IMR-90 (cell line): Measurements from ENCODE around the gene TNFRSF13B. TPM values are rescaled to one million over a fixed set of nuclear protein-coding genes. Genes with fewer than 3 reads are reported as not detected.

Source experiments
- ATAC-seq: fragments of 200-7000 bp; cut with Tn5 transposase; 2 replicates; pipeline ENCODE4 v1.9.1; 2020; ENCODE audit warnings: low read depth, mild to moderate bottlenecking, moderate library complexity
- BruUV-seq: library from RNA; stranded (reverse); fragments of 400-500 nt; replicated peaks from 2 replicates; lab custom pipeline; 2021; lab: Mats Ljungman, UMichigan
- CTCF ChIA-PET: fragments of 300-600 bp; formaldehyde crosslinking; extraction: SDS; loops from one replicate; lab custom pipeline; 2021; ENCODE audit warnings: antibody characterized with exemption; lab: Yijun Ruan, JAX
- POLR2A ChIA-PET: fragments of 300-600 bp; sonication (Branson Sonifier 250); formaldehyde crosslinking; loops from one replicate; lab custom pipeline; 2022; ENCODE audit warnings: antibody characterized with exemption; ENCODE audit not compliant: unreplicated experiment; lab: Charles Lee
- DNase-seq: peaks from one replicate; pipeline ENCODE4 v3.0.0; 2013
- H2AFZ ChIP-seq: replicated peaks from 2 replicates; pipeline ENCODE3; 2013; ENCODE audit warnings: low read length, mild to moderate bottlenecking; ENCODE audit not compliant: poor library complexity
- H2AK5ac ChIP-seq: 2 replicates; pipeline ENCODE4 v1.6.1; 2013; ENCODE audit warnings: low read depth, low read length, inconsistent platforms
- H2AK9ac ChIP-seq: replicated peaks from 2 replicates; pipeline ENCODE3; 2013; ENCODE audit warnings: mild to moderate bottlenecking, low read depth, low read length, moderate library complexity; ENCODE audit not compliant: poor library complexity
- H2BK120ac ChIP-seq: 2 replicates; pipeline ENCODE4 v1.6.1; 2013; ENCODE audit warnings: low read depth, low read length, inconsistent platforms
- H2BK15ac ChIP-seq: 3 replicates; pipeline ENCODE4 v1.6.1; 2013; ENCODE audit warnings: low read depth, low read length, inconsistent platforms
- H2BK20ac ChIP-seq: 2 replicates; pipeline ENCODE4 v1.6.1; 2013; ENCODE audit warnings: low read depth, mild to moderate bottlenecking, inconsistent platforms, low read length, moderate library complexity
- H2BK5ac ChIP-seq: 2 replicates; pipeline ENCODE4 v1.6.1; 2013; ENCODE audit warnings: mild to moderate bottlenecking, low read depth, low read length, inconsistent platforms; ENCODE audit not compliant: poor library complexity, severe bottlenecking
- H3K14ac ChIP-seq: replicated peaks from 2 replicates; pipeline ENCODE4 v1.6.1; 2013; ENCODE audit warnings: low read depth, low read length, inconsistent platforms
- H3K18ac ChIP-seq: 2 replicates; pipeline ENCODE4 v1.6.1; 2013; ENCODE audit warnings: low read depth, low read length, control low read depth
- H3K23ac ChIP-seq: 2 replicates; pipeline ENCODE4 v1.6.1; 2013; ENCODE audit warnings: low read depth, low read length, inconsistent platforms
- H3K27ac ChIP-seq: 2 replicates; pipeline ENCODE4 v1.5.1; 2013; ENCODE audit warnings: mild to moderate bottlenecking, control low read depth, low read length; ENCODE audit not compliant: insufficient read depth
- H3K27me3 ChIP-seq: 2 replicates; pipeline ENCODE4 v1.6.1; 2013; ENCODE audit warnings: low read length; ENCODE audit not compliant: control insufficient read depth, insufficient read depth
- H3K36me3 ChIP-seq: 2 replicates; pipeline ENCODE4 v1.6.1; 2013; ENCODE audit warnings: low read length, mixed read lengths; ENCODE audit not compliant: control insufficient read depth, insufficient read depth
- H3K4ac ChIP-seq: 2 replicates; pipeline ENCODE4 v1.6.1; 2013; ENCODE audit warnings: low read depth, low read length, inconsistent platforms
- H3K4me1 ChIP-seq: 2 replicates; pipeline ENCODE4 v1.6.1; 2013; ENCODE audit warnings: low read length, mixed read lengths; ENCODE audit not compliant: control insufficient read depth, insufficient read depth
- H3K4me2 ChIP-seq: 2 replicates; pipeline ENCODE4 v1.6.1; 2013; ENCODE audit warnings: low read depth, mild to moderate bottlenecking, control low read depth, low read length, moderate library complexity
- H3K4me3 ChIP-seq: 2 replicates; pipeline ENCODE4 v1.5.1; 2013; ENCODE audit warnings: low read depth, mild to moderate bottlenecking, control low read depth, low read length, moderate library complexity; ENCODE audit not compliant: insufficient read depth
- H3K56ac ChIP-seq: 2 replicates; pipeline ENCODE4 v1.6.1; 2013; ENCODE audit warnings: low read length, inconsistent platforms; ENCODE audit not compliant: insufficient read depth; ENCODE audit errors: extremely low read depth
- H3K79me1 ChIP-seq, 2 experiments: 2 replicates each; pipeline ENCODE4 v1.6.1; 2013; ENCODE audit warnings: low read length in 2 of 2, inconsistent platforms in 1 of 2, low read depth in 1 of 2
- H3K9ac ChIP-seq: 2 replicates; pipeline ENCODE4 v1.6.1; 2013; ENCODE audit warnings: low read depth, low read length, control low read depth
- H3K9me1 ChIP-seq: 2 replicates; pipeline ENCODE4 v1.6.1; 2013; ENCODE audit warnings: low read length, inconsistent platforms; ENCODE audit not compliant: insufficient read depth
- H3K9me3 ChIP-seq: 2 replicates; pipeline ENCODE4 v1.6.1; 2013; ENCODE audit warnings: low read length; ENCODE audit not compliant: control insufficient read depth, insufficient read depth
- H4K20me1 ChIP-seq: 2 replicates; pipeline ENCODE4 v1.6.1; 2013; ENCODE audit warnings: low read length, inconsistent platforms; ENCODE audit not compliant: insufficient read depth
- H4K5ac ChIP-seq: 2 replicates; pipeline ENCODE4 v1.6.1; 2013; ENCODE audit warnings: mild to moderate bottlenecking, low read depth, low read length, control low read depth
- H4K8ac ChIP-seq, 2 experiments: 2 replicates each; pipeline ENCODE4 v1.6.1; 2013; ENCODE audit warnings: low read depth in 2 of 2, low read length in 2 of 2, control low read depth in 1 of 2, inconsistent platforms in 1 of 2
- H4K91ac ChIP-seq: 2 replicates; pipeline ENCODE4 v1.6.1; 2013; ENCODE audit warnings: low read depth, low read length, inconsistent platforms; ENCODE audit not compliant: insufficient read depth
- BHLHE40 ChIP-seq: fragments of 150-350 bp; IDR thresholded peaks from 2 replicates; pipeline ENCODE4 v1.6.1; 2016; ENCODE audit warnings: mild to moderate bottlenecking, low read depth, low read length
- CEBPB ChIP-seq: IDR thresholded peaks from 2 replicates; pipeline ENCODE4 v1.6.1; 2012; ENCODE audit warnings: low read depth, low read length, improper control_type of control experiment
- CHD1 ChIP-seq: IDR thresholded peaks from 2 replicates; pipeline ENCODE4 v1.6.1; 2012; ENCODE audit warnings: low read depth, low read length, improper control_type of control experiment
- ELK1 ChIP-seq: fragments of 150-350 bp; IDR thresholded peaks from 2 replicates; pipeline ENCODE4 v1.6.1; 2016; ENCODE audit warnings: low read depth, mild to moderate bottlenecking, low read length, moderate library complexity, borderline replicate concordance
- FOS ChIP-seq: fragments of 150-350 bp; IDR thresholded peaks from 2 replicates; pipeline ENCODE4 v1.6.1; 2016; ENCODE audit warnings: low read depth, low read length
- MAFK ChIP-seq: IDR thresholded peaks from 2 replicates; pipeline ENCODE4 v1.6.1; 2012; ENCODE audit warnings: low read depth, low read length, improper control_type of control experiment
- MAZ ChIP-seq: IDR thresholded peaks from 2 replicates; pipeline ENCODE4 v1.6.1; 2012; ENCODE audit warnings: low read depth, mild to moderate bottlenecking, low read length, improper control_type of control experiment, moderate library complexity, borderline replicate concordance
- MXI1 ChIP-seq: IDR thresholded peaks from 2 replicates; pipeline ENCODE4 v1.6.1; 2012; ENCODE audit warnings: low read depth, mild to moderate bottlenecking, low read length, moderate library complexity, borderline replicate concordance
- NFE2L2 ChIP-seq: fragments of 150-350 bp; IDR thresholded peaks from 2 replicates; pipeline ENCODE4 v1.6.1; 2016; ENCODE audit warnings: low read depth, mild to moderate bottlenecking, low read length
- POLR2A ChIP-seq: IDR thresholded peaks from 2 replicates; pipeline ENCODE4 v1.6.1; 2012; ENCODE audit warnings: mild to moderate bottlenecking, low read depth, low read length
- RAD21 ChIP-seq: IDR thresholded peaks from 2 replicates; pipeline ENCODE4 v1.6.1; 2012; ENCODE audit warnings: low read length, improper control_type of control experiment
- RCOR1 ChIP-seq: IDR thresholded peaks from 2 replicates; pipeline ENCODE4 v1.6.1; 2012; ENCODE audit warnings: mild to moderate bottlenecking, low read length, improper control_type of control experiment; ENCODE audit not compliant: insufficient replicate concordance
- RFX5 ChIP-seq: IDR thresholded peaks from 2 replicates; pipeline ENCODE4 v1.8.0; 2012; ENCODE audit warnings: low read depth, mild to moderate bottlenecking, low read length, moderate library complexity
- SMC3 ChIP-seq: fragments of 150-350 bp; IDR thresholded peaks from 2 replicates; pipeline ENCODE4 v1.6.1; 2016; ENCODE audit warnings: low read depth, mild to moderate bottlenecking, antibody characterized with exemption, low read length, moderate library complexity
- WGBS, 2 experiments: methylation state at CpG; one replicate each; pipeline versions ENCODE4 v1.1.5 to v1.1.7; 2013; ENCODE audit warnings: missing lambda C conversion rate in 2 of 2; ENCODE audit not compliant: insufficient read length in 1 of 2; ENCODE audit errors: extremely low coverage in 2 of 2; 5-methylcytosine and 5-hydroxymethylcytosine counted together
- dilution Hi-C: fragments of 300-500 bp; cut with HindIII; formaldehyde crosslinking; loops from one replicate; pipeline ENCODE4 v1.14.3; 2018; ENCODE audit warnings: low sequenced_read_pairs; ENCODE audit not compliant: unreplicated experiment
- in situ Hi-C: fragments of 300-500 bp; cut with MboI; formaldehyde crosslinking; loops from 3 replicates; pipeline ENCODE4 v1.14.3; 2019; ENCODE audit warnings: low sequenced_read_pairs, inconsistent platforms, mixed read lengths
- intact Hi-C: fragments of 100-400 bp; cut with micrococcal nuclease; formaldehyde crosslinking; loops from 2 replicates; pipeline ENCODE4 v1.10.0; 2022
- polyA plus RNA-seq, 3 experiments: library from polyadenylated mRNA; depleted of rRNA; stranded (reverse); fragments of >200 nt; gene quantifications; 2 replicates each; pipeline ENCODE4 v1.2.3, GENCODE V29; 2012; ENCODE audit warnings: low replicate concordance in 1 of 3
- total RNA-seq: library from RNA; depleted of rRNA; stranded (reverse); fragments of >200 nt; gene quantifications from 2 replicates; pipeline ENCODE4 v1.2.3, GENCODE V29; 2012
- TF ChIP-seq, protein P1 (sequence below): conservative IDR thresholded peaks from 2 replicates; pipeline ENCODE4 v1.5.1; 2012; ENCODE audit warnings: mild to moderate bottlenecking, low read depth, low read length, improper control_type of control experiment

TNFRSF13B gene
- total and polyA plus RNA-seq, 2 of the 4 experiments (the other 2 are of a cell fraction), result not detected

- no peak overlapping the region for H2AK9ac ChIP-seq
- no peak overlapping the region for H2BK5ac ChIP-seq
- no peak overlapping the region for H3K18ac ChIP-seq
- H3K9me1 ChIP-seq, result no peaks in the 10 kb centered on the region
- no peak overlapping the region for H3K14ac ChIP-seq
- no peak overlapping the region for H3K56ac ChIP-seq
- dilution Hi-C loops (no loop called here), intact Hi-C loops (no loop called here), in situ Hi-C loops (no loop called here)
- no peaks in the 10 kb centered on the region for H3K9me3 ChIP-seq
- no peak overlapping the region for H4K91ac ChIP-seq
- H3K4me3 ChIP-seq, result no peak overlapping the region
- no peak for ATAC-seq
- H4K20me1 ChIP-seq, result no peaks in the 10 kb centered on the region
- no peak for DNase-seq
- TF ChIP-seq SMC3 (no peak), CEBPB (no peak), MXI1 (no peak), CHD1 (no peak), BHLHE40 (no peak), MAFK (no peak), RAD21 (no peak), RFX5 (no peak), POLR2A (no peak), NFE2L2 (no peak), MAZ (no peak), RCOR1 (no peak), ELK1 (no peak), FOS (no peak)
- TF ChIP-seq, protein P1, sequence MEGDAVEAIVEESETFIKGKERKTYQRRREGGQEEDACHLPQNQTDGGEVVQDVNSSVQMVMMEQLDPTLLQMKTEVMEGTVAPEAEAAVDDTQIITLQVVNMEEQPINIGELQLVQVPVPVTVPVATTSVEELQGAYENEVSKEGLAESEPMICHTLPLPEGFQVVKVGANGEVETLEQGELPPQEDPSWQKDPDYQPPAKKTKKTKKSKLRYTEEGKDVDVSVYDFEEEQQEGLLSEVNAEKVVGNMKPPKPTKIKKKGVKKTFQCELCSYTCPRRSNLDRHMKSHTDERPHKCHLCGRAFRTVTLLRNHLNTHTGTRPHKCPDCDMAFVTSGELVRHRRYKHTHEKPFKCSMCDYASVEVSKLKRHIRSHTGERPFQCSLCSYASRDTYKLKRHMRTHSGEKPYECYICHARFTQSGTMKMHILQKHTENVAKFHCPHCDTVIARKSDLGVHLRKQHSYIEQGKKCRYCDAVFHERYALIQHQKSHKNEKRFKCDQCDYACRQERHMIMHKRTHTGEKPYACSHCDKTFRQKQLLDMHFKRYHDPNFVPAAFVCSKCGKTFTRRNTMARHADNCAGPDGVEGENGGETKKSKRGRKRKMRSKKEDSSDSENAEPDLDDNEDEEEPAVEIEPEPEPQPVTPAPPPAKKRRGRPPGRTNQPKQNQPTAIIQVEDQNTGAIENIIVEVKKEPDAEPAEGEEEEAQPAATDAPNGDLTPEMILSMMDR, result no peak
- H3K79me1 ChIP-seq, result no peaks in the 10 kb centered on the region
- no CpG with 5 or more reads among the region's 6 CpGs for WGBS, 2 experiments
- no peak overlapping the region for H3K4ac ChIP-seq
- H3K4me1 ChIP-seq, result no peaks in the 10 kb centered on the region
- H3K27me3 ChIP-seq, result peaks cover 58% of the 10 kb centered on the region
- H4K8ac ChIP-seq, result no peak overlapping the region
- no peak overlapping the region for H3K27ac ChIP-seq
- no peak overlapping the region for H3K23ac ChIP-seq
- BruUV-seq, result no TSS peak
- no peaks in the 10 kb centered on the region for H3K36me3 ChIP-seq
- CTCF ChIA-PET, result interaction anchor here (0.6 kb wide), 1 partner anchor 37 kb away, joined by 3 read pairs; no protein-coding TSS in a partner anchor
- H2AK5ac ChIP-seq, result no peak overlapping the region
- H2BK120ac ChIP-seq, result no peak overlapping the region
- H2BK15ac ChIP-seq, result no peak overlapping the region
- POLR2A ChIA-PET, result no interaction called here
- no peak overlapping the region for H3K9ac ChIP-seq
- H3K4me2 ChIP-seq, result no peak overlapping the region
- no peak overlapping the region for H2AFZ ChIP-seq
- H2BK20ac ChIP-seq, result no peak overlapping the region
- H4K5ac ChIP-seq, result no peak overlapping the region
Measured at GRCh38 chr17:16936536-16937310, 35.2 kb downstream of the TNFRSF13B start.
